ENCODE measurements around the gene KCNQ1. TPM values are rescaled to one million over a fixed set of nuclear protein-coding genes. Genes with fewer than 3 reads are reported as not detected.

Gene KCNQ1
- polyA plus RNA-seq, 1 experiment, result not detected

DNA sequence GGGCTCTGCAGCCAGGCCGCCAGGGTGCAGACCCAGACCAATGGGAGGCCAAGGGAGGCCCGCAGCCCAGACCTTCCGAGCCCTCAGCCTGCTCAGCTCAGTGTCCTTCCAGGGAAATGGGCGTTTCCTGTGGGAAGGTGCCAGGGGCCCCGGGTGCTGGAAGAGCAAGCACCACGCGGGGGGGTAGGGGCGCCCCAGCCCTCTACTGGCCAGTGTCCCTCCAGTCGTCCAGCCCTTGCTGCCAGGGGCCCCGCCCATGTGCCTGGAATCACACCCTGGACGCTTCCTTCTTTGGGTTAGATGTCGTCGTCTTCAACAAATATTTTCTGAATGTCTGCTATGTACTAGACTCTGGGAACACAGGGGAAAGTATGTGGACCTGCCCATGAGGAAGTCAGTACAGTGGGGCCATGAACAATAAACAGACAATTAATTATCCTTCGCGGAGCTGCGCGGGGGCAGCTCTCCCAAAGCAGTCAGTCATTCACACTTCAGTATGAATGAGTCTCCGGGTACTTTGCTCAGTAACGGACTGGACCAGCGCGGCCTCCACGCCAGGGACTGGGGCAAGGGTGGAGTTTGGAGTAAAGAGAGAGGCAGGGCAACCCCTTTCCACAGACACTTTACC is 380.6 kb downstream of the KCNQ1 start:
- peak; percentile 26 for DNase-seq (ENCODE audit: low read depth, low spot score)
- CTCF ChIA-PET, result interaction anchor here (1.4 kb wide), 1 partner anchor 293 kb away, joined by 3 read pairs; no protein-coding TSS in a partner anchor
- H3K9me3 ChIP-seq (ENCODE audit: control insufficient read depth, insufficient read depth, low read length), result peaks cover 38% of the 10 kb centered on the region
- no peaks in the 10 kb centered on the region for H3K27me3 ChIP-seq (ENCODE audit: control insufficient read depth, insufficient read depth, low read length)
- peak overlapping the region; percentile 99 for H3K27ac ChIP-seq (ENCODE audit: low read depth, low read length)
- POLR2A ChIA-PET, result interaction anchor here (0.6 to 2.2 kb wide), 6 partner anchors 9 to 449 kb away, joined by 3 to 10 read pairs (median 5); partner anchors contain the start of genes CD81, CDKN1C and KCNQ1OT1
- TF ChIP-seq, protein P1, sequence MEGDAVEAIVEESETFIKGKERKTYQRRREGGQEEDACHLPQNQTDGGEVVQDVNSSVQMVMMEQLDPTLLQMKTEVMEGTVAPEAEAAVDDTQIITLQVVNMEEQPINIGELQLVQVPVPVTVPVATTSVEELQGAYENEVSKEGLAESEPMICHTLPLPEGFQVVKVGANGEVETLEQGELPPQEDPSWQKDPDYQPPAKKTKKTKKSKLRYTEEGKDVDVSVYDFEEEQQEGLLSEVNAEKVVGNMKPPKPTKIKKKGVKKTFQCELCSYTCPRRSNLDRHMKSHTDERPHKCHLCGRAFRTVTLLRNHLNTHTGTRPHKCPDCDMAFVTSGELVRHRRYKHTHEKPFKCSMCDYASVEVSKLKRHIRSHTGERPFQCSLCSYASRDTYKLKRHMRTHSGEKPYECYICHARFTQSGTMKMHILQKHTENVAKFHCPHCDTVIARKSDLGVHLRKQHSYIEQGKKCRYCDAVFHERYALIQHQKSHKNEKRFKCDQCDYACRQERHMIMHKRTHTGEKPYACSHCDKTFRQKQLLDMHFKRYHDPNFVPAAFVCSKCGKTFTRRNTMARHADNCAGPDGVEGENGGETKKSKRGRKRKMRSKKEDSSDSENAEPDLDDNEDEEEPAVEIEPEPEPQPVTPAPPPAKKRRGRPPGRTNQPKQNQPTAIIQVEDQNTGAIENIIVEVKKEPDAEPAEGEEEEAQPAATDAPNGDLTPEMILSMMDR (IDR thresholded peaks at IDR 0.05; ENCODE audit: low read depth, low read length), result peak; percentile 18; the same call in 1 of the 2 replicates
- peak overlapping the region; percentile 43 for H3K4me3 ChIP-seq (ENCODE audit: low read depth, low read length)

- Histone ChIP-seq H3K27me3 (ENCODE audit: control insufficient read depth, insufficient read depth, low read length) (no peaks in the 10 kb centered on the region), H3K4me3 (ENCODE audit: low read depth, low read length) (peak overlapping the region; percentile 43), H3K9me3 (ENCODE audit: control insufficient read depth, insufficient read depth, low read length) (peaks cover 38% of the 10 kb centered on the region), H3K27ac (ENCODE audit: low read depth, low read length) (peak overlapping the region; percentile 99)
- POLR2A ChIA-PET, result interaction anchor here (0.6 to 2.2 kb wide), 5 partner anchors 9 to 449 kb away, joined by 3 to 10 read pairs (median 5); partner anchors contain the start of genes CD81 and KCNQ1OT1
- CTCF ChIA-PET, result interaction anchor here (1.4 kb wide), 1 partner anchor 294 kb away, joined by 3 read pairs; no protein-coding TSS in a partner anchor
- DNase-seq (ENCODE audit: low read depth, low spot score), result peak; percentile 91
- TF ChIP-seq, protein P1 (IDR thresholded peaks at IDR 0.05; ENCODE audit: low read depth, low read length), result no peak
Observed at GRCh38 chr11:2825889-2826678, 381.3 kb downstream of the KCNQ1 start.

DNA sequence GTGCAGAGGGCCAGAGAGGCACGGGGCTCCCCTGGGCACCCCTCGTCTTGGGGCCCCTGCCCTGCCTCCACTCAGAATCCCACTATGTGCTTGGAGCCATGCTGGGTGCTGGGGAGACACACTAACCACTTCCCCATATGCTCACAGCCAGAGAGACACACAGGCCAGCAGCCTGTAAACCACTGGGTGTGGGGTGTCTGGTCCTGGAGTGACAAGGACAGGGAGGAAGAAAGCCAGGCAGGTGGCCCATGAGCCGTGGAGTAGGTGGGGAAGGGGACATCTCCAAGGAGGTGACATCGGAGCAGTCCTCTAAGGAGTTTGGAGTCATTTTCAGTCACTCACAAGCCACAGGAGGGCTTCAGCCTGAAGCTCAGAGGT is 381.9 kb downstream of the KCNQ1 start:
- TF ChIP-seq, protein P1 (IDR thresholded peaks at IDR 0.05; ENCODE audit: low read depth, low read length), result no peak
- peak overlapping the region; percentile 99 for H3K27ac ChIP-seq (ENCODE audit: low read depth, low read length)
- no peak for DNase-seq (ENCODE audit: low read depth, low spot score)
- H3K4me3 ChIP-seq (ENCODE audit: low read depth, low read length), result no peak overlapping the region
- H3K9me3 ChIP-seq (ENCODE audit: control insufficient read depth, insufficient read depth, low read length), result peaks cover 35% of the 10 kb centered on the region
- H3K27me3 ChIP-seq (ENCODE audit: control insufficient read depth, insufficient read depth, low read length), result no peaks in the 10 kb centered on the region
- ChIA-PET POLR2A (interaction anchor here (0.9 to 2.2 kb wide), 4 partner anchors 10 to 450 kb away, joined by 3 to 10 read pairs (median 4); partner anchors contain the start of genes CD81 and KCNQ1OT1), CTCF (interaction anchor here (1.4 kb wide), 1 partner anchor 294 kb away, joined by 3 read pairs; no protein-coding TSS in a partner anchor)

GRCh38 chr11:2827256-2827655 is 382.4 kb downstream of the KCNQ1 start:
- POLR2A ChIA-PET, result interaction anchor here (1.2 to 2.2 kb wide), 2 partner anchors 9 to 128 kb away, joined by 5 to 10 read pairs; partner anchors contain the start of gene KCNQ1OT1

More at GRCh38 chr11:2827256-2827655, 382.4 kb downstream of the KCNQ1 start:
- CTCF ChIA-PET, result interaction anchor here (0.6 kb wide), 1 partner anchor 295 kb away, joined by 3 read pairs; no protein-coding TSS in a partner anchor
- TF ChIP-seq, protein P1 (IDR thresholded peaks at IDR 0.05; ENCODE audit: low read depth, low read length), result no peak
- no peaks in the 10 kb centered on the region for H3K27me3 ChIP-seq (ENCODE audit: control insufficient read depth, insufficient read depth, low read length)
- H3K4me3 ChIP-seq (ENCODE audit: low read depth, low read length), result no peak overlapping the region
- H3K27ac ChIP-seq (ENCODE audit: low read depth, low read length), result peak overlapping the region; percentile 99
- H3K9me3 ChIP-seq (ENCODE audit: control insufficient read depth, insufficient read depth, low read length), result peaks cover 29% of the 10 kb centered on the region
- no peak for DNase-seq (ENCODE audit: low read depth, low spot score)

Data from AG04450 (cell line).